B cell (primary cell): Measurements from ENCODE around the gene HSD3B2.

Experiments
- EZH2 ChIP-seq: IDR thresholded peaks from 2 replicates; pipeline ENCODE4 v1.6.1; 2012; ENCODE audit warnings: borderline replicate concordance, low read depth, mild to moderate bottlenecking, moderate library complexity, low read length; ENCODE audit not compliant: insufficient read depth, poor library complexity, severe bottlenecking
- TF ChIP-seq, protein P1 (sequence below): fragments of 200-600 bp; IDR thresholded peaks from one replicate; pipeline ENCODE4 v1.8.0; 2022; ENCODE audit warnings: antibody characterized with exemption, mild to moderate bottlenecking

DNA sequence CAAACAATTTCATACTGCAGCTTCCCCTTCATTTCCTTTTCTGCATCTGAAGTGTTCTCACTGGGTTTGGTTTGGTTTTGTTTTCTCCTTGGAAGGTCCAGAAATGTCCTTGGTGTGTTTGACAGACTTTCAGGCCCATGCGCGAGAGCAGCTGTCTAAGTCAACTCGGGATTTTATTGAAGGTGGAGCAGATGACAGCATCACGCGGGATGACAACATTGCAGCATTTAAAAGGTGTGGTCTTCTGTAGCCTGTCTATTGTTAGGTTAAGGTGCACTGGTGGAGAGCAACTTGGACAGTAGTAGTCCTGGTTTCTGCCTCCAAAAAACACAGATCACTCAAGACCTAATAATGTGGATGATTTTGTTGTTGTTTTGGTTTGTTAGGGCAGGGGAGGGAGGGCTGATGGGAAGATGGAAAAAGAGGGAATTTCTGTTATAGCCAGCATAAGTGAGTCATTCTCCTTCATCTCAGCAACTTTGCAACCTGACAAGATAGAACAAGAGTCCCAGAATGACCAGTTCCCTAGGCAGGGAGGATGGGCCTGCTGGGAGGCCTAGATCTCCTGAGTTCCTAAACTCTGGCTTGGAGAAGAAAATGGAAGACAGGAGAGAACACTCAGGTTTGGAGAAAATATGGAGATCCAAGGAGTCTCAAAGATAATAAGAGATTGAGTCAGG lies 33.8 kb upstream of the HSD3B2 start:
- TF ChIP-seq, protein P1, sequence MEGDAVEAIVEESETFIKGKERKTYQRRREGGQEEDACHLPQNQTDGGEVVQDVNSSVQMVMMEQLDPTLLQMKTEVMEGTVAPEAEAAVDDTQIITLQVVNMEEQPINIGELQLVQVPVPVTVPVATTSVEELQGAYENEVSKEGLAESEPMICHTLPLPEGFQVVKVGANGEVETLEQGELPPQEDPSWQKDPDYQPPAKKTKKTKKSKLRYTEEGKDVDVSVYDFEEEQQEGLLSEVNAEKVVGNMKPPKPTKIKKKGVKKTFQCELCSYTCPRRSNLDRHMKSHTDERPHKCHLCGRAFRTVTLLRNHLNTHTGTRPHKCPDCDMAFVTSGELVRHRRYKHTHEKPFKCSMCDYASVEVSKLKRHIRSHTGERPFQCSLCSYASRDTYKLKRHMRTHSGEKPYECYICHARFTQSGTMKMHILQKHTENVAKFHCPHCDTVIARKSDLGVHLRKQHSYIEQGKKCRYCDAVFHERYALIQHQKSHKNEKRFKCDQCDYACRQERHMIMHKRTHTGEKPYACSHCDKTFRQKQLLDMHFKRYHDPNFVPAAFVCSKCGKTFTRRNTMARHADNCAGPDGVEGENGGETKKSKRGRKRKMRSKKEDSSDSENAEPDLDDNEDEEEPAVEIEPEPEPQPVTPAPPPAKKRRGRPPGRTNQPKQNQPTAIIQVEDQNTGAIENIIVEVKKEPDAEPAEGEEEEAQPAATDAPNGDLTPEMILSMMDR, result no peak
- TF ChIP-seq EZH2, result no peak
